ENCODE measurements around the gene TRIM2.

TRIM2 gene

DNA sequence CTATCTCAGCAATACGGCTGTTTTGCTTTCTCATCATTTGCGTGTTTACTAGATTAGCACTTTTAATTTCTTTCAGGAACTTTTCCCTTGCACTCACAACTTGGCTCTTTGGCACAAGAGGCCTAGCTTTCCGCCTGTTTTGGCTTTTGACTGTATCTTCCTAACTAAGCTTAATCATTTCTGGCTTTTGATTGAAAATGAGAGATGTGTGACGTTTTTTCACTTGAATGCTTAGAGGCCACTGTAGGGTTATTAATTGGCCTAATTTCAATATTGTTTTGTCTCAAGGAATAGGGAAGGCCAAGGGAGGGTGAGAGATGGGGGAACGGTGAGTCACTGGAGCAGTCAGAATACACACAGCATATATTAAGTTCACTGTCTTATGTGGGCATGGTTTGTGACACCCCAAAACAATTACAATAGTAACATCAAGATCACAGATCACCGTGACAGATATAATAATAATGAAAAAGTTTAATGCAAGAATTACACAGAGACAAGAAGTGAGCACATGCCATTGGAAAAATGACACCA is 167.5 kb downstream of the TRIM2 start:
- no peak overlapping the region for H2BK120ac ChIP-seq (ENCODE audit: low read depth, low read length)
- no peak overlapping the region for H3K23ac ChIP-seq (ENCODE audit: low read depth, low read length, poor library complexity)
- H3K36me3 ChIP-seq (replicated peaks in 1 of 2; ENCODE audit: control insufficient read depth in 2 of 2, insufficient read depth in 2 of 2, low read length in 2 of 2): peaks cover 0 to 70% of the 10 kb centered on the region in 2 donors
- no peak overlapping the region for H2AFZ ChIP-seq (ENCODE audit: low read length)
- H2BK12ac ChIP-seq (ENCODE audit: low read length): no peak overlapping the region
- no peak overlapping the region for H3K4ac ChIP-seq (ENCODE audit: low read length)
- H3K79me1 ChIP-seq (ENCODE audit: low read depth, low read length): no peaks in the 10 kb centered on the region
- H3K14ac ChIP-seq (ENCODE audit: low read length): no peak overlapping the region
- H3K9me3 ChIP-seq (replicated peaks in 1 of 2; ENCODE audit: control insufficient read depth in 2 of 2, insufficient read depth in 1 of 2, low read depth in 1 of 2, low read length in 2 of 2): peaks cover 0 to 30% of the 10 kb centered on the region in 2 donors
- H4K91ac ChIP-seq (ENCODE audit: low read depth, low read length, poor library complexity): no peak overlapping the region
- H2BK5ac ChIP-seq (ENCODE audit: low read length): no peak overlapping the region
- no CpG with 5 or more reads among the region's 6 CpGs for WGBS, 2 donors (ENCODE audit: extremely low coverage in 2 of 2, insufficient read length in 2 of 2, insufficient replicate concordance in 1 of 2)
- H3K4me3 ChIP-seq (ENCODE audit: low read length in 2 of 2): no peak overlapping the region
- H3K4me2 ChIP-seq (ENCODE audit: insufficient read depth, low read length, poor library complexity, severe bottlenecking): no peak overlapping the region
- H2BK15ac ChIP-seq (ENCODE audit: low read length): no peak overlapping the region
- DNase-seq (ENCODE audit: low spot score): no peak
- no peaks in the 10 kb centered on the region for H3K27me3 ChIP-seq (ENCODE audit: control insufficient read depth in 3 of 3, insufficient read depth in 3 of 3, low read depth in 1 of 3, low read length in 3 of 3)
- no peak overlapping the region for H2AK5ac ChIP-seq (ENCODE audit: low read depth, low read length)
- no peak overlapping the region for H3K9ac ChIP-seq (ENCODE audit: low read depth, low read length, poor library complexity)
- H3K18ac ChIP-seq (ENCODE audit: low read length): no peak overlapping the region
- H3K4me1 ChIP-seq (ENCODE audit: control insufficient read depth in 2 of 2, insufficient read depth in 1 of 2, low read depth in 1 of 2, low read length in 2 of 2): no peaks in the 10 kb centered on the region
- H3K27ac ChIP-seq (replicated peaks; ENCODE audit: low read length): no peak overlapping the region
- H4K8ac ChIP-seq (ENCODE audit: low read depth, low read length): no peak overlapping the region

GRCh38 chr4:153372967-153373562 is 168.8 kb downstream of the TRIM2 start:
- WGBS, 2 donors (ENCODE audit: extremely low coverage in 2 of 2, insufficient read length in 2 of 2, insufficient replicate concordance in 1 of 2): no CpG with 5 or more reads among the region's 1 CpG
- no peak overlapping the region for H3K27ac ChIP-seq (replicated peaks; ENCODE audit: low read length)
- no peaks in the 10 kb centered on the region for H3K79me1 ChIP-seq (ENCODE audit: low read depth, low read length)

GRCh38 chr4:153374442-153374841 is 170.2 kb downstream of the TRIM2 start:
- no peak overlapping the region for H2AK5ac ChIP-seq (ENCODE audit: low read depth, low read length)
- peaks cover 0 to 30% of the 10 kb centered on the region in 2 donors for H3K9me3 ChIP-seq (replicated peaks in 1 of 2; ENCODE audit: control insufficient read depth in 2 of 2, insufficient read depth in 1 of 2, low read depth in 1 of 2, low read length in 2 of 2)
- no peak overlapping the region for H3K4me3 ChIP-seq (ENCODE audit: low read length in 2 of 2)
- H4K8ac ChIP-seq (ENCODE audit: low read depth, low read length): no peak overlapping the region
- no peak overlapping the region for H3K4me2 ChIP-seq (ENCODE audit: insufficient read depth, low read length, poor library complexity, severe bottlenecking)
- no CpG with 5 or more reads among the region's 2 CpGs for WGBS, 2 donors (ENCODE audit: extremely low coverage in 2 of 2, insufficient read length in 2 of 2, insufficient replicate concordance in 1 of 2)
- H2AFZ ChIP-seq (ENCODE audit: low read length): no peak overlapping the region
- H2BK5ac ChIP-seq (ENCODE audit: low read length): no peak overlapping the region
- H2BK12ac ChIP-seq (ENCODE audit: low read length): no peak overlapping the region
- no peak overlapping the region for H3K18ac ChIP-seq (ENCODE audit: low read length)
- no peak overlapping the region for H3K9ac ChIP-seq (ENCODE audit: low read depth, low read length, poor library complexity)
- no peak overlapping the region for H3K23ac ChIP-seq (ENCODE audit: low read depth, low read length, poor library complexity)
- H3K4ac ChIP-seq (ENCODE audit: low read length): no peak overlapping the region
- H3K27ac ChIP-seq (replicated peaks; ENCODE audit: low read length): no peak overlapping the region
- H2BK15ac ChIP-seq (ENCODE audit: low read length): no peak overlapping the region
- H3K4me1 ChIP-seq (ENCODE audit: control insufficient read depth in 2 of 2, insufficient read depth in 1 of 2, low read depth in 1 of 2, low read length in 2 of 2): no peaks in the 10 kb centered on the region
- H2BK120ac ChIP-seq (ENCODE audit: low read depth, low read length): no peak overlapping the region
- H3K36me3 ChIP-seq (replicated peaks in 1 of 2; ENCODE audit: control insufficient read depth in 2 of 2, insufficient read depth in 2 of 2, low read length in 2 of 2): peaks cover 0 to 48% of the 10 kb centered on the region in 2 donors
- H3K79me1 ChIP-seq (ENCODE audit: low read depth, low read length): no peaks in the 10 kb centered on the region
- H3K14ac ChIP-seq (ENCODE audit: low read length): no peak overlapping the region
- H4K91ac ChIP-seq (ENCODE audit: low read depth, low read length, poor library complexity): no peak overlapping the region
- H3K27me3 ChIP-seq (ENCODE audit: control insufficient read depth in 3 of 3, insufficient read depth in 3 of 3, low read depth in 1 of 3, low read length in 3 of 3): no peaks in the 10 kb centered on the region
- no peak for DNase-seq (ENCODE audit: low spot score)

More at GRCh38 chr4:153372967-153373562, 168.8 kb downstream of the TRIM2 start:
- Histone ChIP-seq H3K23ac (ENCODE audit: low read depth, low read length, poor library complexity) (no peak overlapping the region), H2BK120ac (ENCODE audit: low read depth, low read length) (no peak overlapping the region), H3K27me3 (ENCODE audit: control insufficient read depth in 3 of 3, insufficient read depth in 3 of 3, low read depth in 1 of 3, low read length in 3 of 3) (no peaks in the 10 kb centered on the region), H2AK5ac (ENCODE audit: low read depth, low read length) (no peak overlapping the region), H4K91ac (ENCODE audit: low read depth, low read length, poor library complexity) (no peak overlapping the region), H3K4me3 (ENCODE audit: low read length in 2 of 2) (no peak overlapping the region), H2BK5ac (ENCODE audit: low read length) (no peak overlapping the region), H3K9ac (ENCODE audit: low read depth, low read length, poor library complexity) (no peak overlapping the region), H2AFZ (ENCODE audit: low read length) (no peak overlapping the region), H4K8ac (ENCODE audit: low read depth, low read length) (no peak overlapping the region), H2BK12ac (ENCODE audit: low read length) (no peak overlapping the region), H3K36me3 (replicated peaks in 1 of 2; ENCODE audit: control insufficient read depth in 2 of 2, insufficient read depth in 2 of 2, low read length in 2 of 2) (peaks cover 0 to 57% of the 10 kb centered on the region in 2 donors), H3K14ac (ENCODE audit: low read length) (no peak overlapping the region), H2BK15ac (ENCODE audit: low read length) (no peak overlapping the region), H3K18ac (ENCODE audit: low read length) (no peak overlapping the region), H3K4ac (ENCODE audit: low read length) (no peak overlapping the region), H3K9me3 (replicated peaks in 1 of 2; ENCODE audit: control insufficient read depth in 2 of 2, insufficient read depth in 1 of 2, low read depth in 1 of 2, low read length in 2 of 2) (peaks cover 0 to 30% of the 10 kb centered on the region in 2 donors), H3K4me1 (ENCODE audit: control insufficient read depth in 2 of 2, insufficient read depth in 1 of 2, low read depth in 1 of 2, low read length in 2 of 2) (no peaks in the 10 kb centered on the region), H3K4me2 (ENCODE audit: insufficient read depth, low read length, poor library complexity, severe bottlenecking) (no peak overlapping the region)
- DNase-seq (ENCODE audit: low spot score): no peak

GRCh38 chr4:153375303-153375702 is 171.1 kb downstream of the TRIM2 start:
- no peaks in the 10 kb centered on the region for H3K27me3 ChIP-seq (ENCODE audit: control insufficient read depth in 3 of 3, insufficient read depth in 3 of 3, low read depth in 1 of 3, low read length in 3 of 3)
- no peak overlapping the region for H3K9ac ChIP-seq (ENCODE audit: low read depth, low read length, poor library complexity)
- H3K4me3 ChIP-seq (ENCODE audit: low read length in 2 of 2): no peak overlapping the region
- DNase-seq (ENCODE audit: low spot score): no peak
- no peak overlapping the region for H2BK12ac ChIP-seq (ENCODE audit: low read length)
- H3K14ac ChIP-seq (ENCODE audit: low read length): no peak overlapping the region
- H2BK120ac ChIP-seq (ENCODE audit: low read depth, low read length): no peak overlapping the region
- peaks cover 0 to 42% of the 10 kb centered on the region in 2 donors for H3K36me3 ChIP-seq (replicated peaks in 1 of 2; ENCODE audit: control insufficient read depth in 2 of 2, insufficient read depth in 2 of 2, low read length in 2 of 2)
- no peak overlapping the region for H3K23ac ChIP-seq (ENCODE audit: low read depth, low read length, poor library complexity)
- H3K79me1 ChIP-seq (ENCODE audit: low read depth, low read length): no peaks in the 10 kb centered on the region
- no peak overlapping the region for H2AK5ac ChIP-seq (ENCODE audit: low read depth, low read length)
- H3K4me1 ChIP-seq (ENCODE audit: control insufficient read depth in 2 of 2, insufficient read depth in 1 of 2, low read depth in 1 of 2, low read length in 2 of 2): no peaks in the 10 kb centered on the region
- H3K9me3 ChIP-seq (replicated peaks in 1 of 2; ENCODE audit: control insufficient read depth in 2 of 2, insufficient read depth in 1 of 2, low read depth in 1 of 2, low read length in 2 of 2): peaks cover 0 to 25% of the 10 kb centered on the region in 2 donors
- H4K8ac ChIP-seq (ENCODE audit: low read depth, low read length): no peak overlapping the region
- no peak overlapping the region for H4K91ac ChIP-seq (ENCODE audit: low read depth, low read length, poor library complexity)
- no peak overlapping the region for H3K27ac ChIP-seq (replicated peaks; ENCODE audit: low read length)
- no peak overlapping the region for H2BK5ac ChIP-seq (ENCODE audit: low read length)
- no peak overlapping the region for H3K18ac ChIP-seq (ENCODE audit: low read length)
- H3K4ac ChIP-seq (ENCODE audit: low read length): no peak overlapping the region
- no peak overlapping the region for H2AFZ ChIP-seq (ENCODE audit: low read length)
- H3K4me2 ChIP-seq (ENCODE audit: insufficient read depth, low read length, poor library complexity, severe bottlenecking): no peak overlapping the region
- no peak overlapping the region for H2BK15ac ChIP-seq (ENCODE audit: low read length)
- no CpG with 5 or more reads among the region's 1 CpG for WGBS, 2 donors (ENCODE audit: extremely low coverage in 2 of 2, insufficient read length in 2 of 2, insufficient replicate concordance in 1 of 2)
